ENCODE data around the gene KRTAP10-2.

Gene KRTAP10-2

DNA sequence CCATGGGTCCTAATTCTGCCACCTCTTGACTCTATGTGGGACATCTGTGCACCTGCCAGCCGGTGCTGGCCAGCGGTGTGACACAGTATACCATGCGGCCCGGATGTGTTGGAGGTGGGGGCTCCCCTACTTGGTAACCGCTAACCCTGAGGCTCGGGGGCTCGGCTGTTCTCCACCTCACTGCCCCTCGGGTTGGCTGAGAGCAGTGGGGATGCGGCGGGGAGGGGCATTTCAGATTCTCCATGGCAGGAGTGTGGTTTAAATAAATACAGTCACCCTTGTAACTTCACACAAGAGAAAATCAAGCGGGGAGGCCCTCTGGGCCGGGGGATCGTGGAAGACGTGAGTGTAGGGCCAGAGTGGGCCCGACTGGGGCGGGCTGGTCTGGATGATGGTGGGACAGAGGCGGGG lies 22.3 kb downstream of the KRTAP10-2 start:
- Histone ChIP-seq H3K9me3 (ENCODE audit: severe bottlenecking) (peaks cover 6% of the 10 kb centered on the region), H3K36me3 (ENCODE audit: low read depth) (no peaks in the 10 kb centered on the region), H3K27ac (ENCODE audit: poor library complexity, severe bottlenecking) (no peak overlapping the region), H3K4me3 (ENCODE audit: severe bottlenecking) (no peak overlapping the region), H3K27me3 (ENCODE audit: insufficient read depth, poor library complexity, severe bottlenecking) (no peaks in the 10 kb centered on the region), H3K4me1 (ENCODE audit: insufficient read depth, poor library complexity, severe bottlenecking) (no peaks in the 10 kb centered on the region)
- TF ChIP-seq, protein P1, sequence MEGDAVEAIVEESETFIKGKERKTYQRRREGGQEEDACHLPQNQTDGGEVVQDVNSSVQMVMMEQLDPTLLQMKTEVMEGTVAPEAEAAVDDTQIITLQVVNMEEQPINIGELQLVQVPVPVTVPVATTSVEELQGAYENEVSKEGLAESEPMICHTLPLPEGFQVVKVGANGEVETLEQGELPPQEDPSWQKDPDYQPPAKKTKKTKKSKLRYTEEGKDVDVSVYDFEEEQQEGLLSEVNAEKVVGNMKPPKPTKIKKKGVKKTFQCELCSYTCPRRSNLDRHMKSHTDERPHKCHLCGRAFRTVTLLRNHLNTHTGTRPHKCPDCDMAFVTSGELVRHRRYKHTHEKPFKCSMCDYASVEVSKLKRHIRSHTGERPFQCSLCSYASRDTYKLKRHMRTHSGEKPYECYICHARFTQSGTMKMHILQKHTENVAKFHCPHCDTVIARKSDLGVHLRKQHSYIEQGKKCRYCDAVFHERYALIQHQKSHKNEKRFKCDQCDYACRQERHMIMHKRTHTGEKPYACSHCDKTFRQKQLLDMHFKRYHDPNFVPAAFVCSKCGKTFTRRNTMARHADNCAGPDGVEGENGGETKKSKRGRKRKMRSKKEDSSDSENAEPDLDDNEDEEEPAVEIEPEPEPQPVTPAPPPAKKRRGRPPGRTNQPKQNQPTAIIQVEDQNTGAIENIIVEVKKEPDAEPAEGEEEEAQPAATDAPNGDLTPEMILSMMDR (IDR thresholded peaks at IDR 0.05; ENCODE audit: poor library complexity, severe bottlenecking) = no peak
- no peak for ATAC-seq (ENCODE audit: low read depth)
- no peak for DNase-seq (ENCODE audit: low spot score)

DNA sequence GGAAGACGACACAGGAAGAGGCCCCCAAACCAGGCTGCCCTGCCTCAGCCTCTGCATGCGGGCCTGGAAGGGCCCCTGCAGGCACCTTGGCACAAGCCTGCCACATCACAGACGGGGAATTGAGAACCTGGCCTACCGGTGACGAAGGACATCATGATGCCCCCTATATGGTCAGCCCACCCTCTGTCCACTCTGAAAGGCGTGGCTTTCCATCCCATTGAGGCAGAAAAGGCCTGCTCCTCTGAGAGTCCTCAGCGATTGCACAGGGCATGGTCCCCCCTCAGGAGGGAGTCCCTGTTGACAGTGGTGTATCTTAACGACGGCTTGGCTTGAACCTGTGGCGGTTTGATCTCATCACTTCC lies 22.7 kb downstream of the KRTAP10-2 start:
- H3K9me3 ChIP-seq (ENCODE audit: severe bottlenecking) = peaks cover 7% of the 10 kb centered on the region
- TF ChIP-seq, protein P1 (IDR thresholded peaks at IDR 0.05; ENCODE audit: poor library complexity, severe bottlenecking) = no peak
- ATAC-seq (ENCODE audit: low read depth) = no peak

DNA sequence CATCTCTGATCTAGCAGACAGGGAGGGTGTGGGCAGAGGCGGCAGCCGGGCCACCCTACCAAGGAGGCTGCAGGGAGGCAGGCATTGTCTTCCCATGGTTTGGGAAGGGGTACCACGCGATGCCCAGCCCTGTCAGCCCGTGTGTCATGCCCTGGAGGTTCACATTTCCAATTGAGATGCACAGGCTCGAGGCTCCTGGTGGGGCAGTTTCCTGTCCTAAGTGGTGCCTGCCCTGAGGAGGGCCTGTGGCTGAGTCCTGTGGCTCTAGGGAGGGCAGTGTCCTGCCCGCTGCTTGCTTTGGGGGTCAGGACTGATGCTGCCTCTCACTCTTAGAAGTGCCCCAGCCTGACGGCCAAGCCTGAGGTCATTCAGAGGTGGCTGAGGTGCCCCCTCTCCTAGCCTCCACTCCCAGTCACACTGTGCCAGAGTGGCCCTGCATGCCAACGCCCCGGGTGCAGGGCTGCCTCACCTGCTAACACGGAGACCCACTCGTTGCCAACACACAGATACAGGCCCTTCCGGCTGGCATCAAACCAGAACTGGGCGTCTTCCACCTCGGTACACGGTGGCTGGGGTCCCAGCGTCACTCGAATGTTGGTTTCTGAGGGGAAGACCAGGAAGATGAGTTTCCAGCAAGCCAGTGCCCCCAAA lies 23.2 kb downstream of the KRTAP10-2 start:
- Histone ChIP-seq H3K27me3 (ENCODE audit: insufficient read depth, poor library complexity, severe bottlenecking) (no peaks in the 10 kb centered on the region), H3K9me3 (ENCODE audit: severe bottlenecking) (peaks cover 7% of the 10 kb centered on the region), H3K4me3 (ENCODE audit: severe bottlenecking) (no peak overlapping the region), H3K36me3 (ENCODE audit: low read depth) (no peaks in the 10 kb centered on the region), H3K27ac (ENCODE audit: poor library complexity, severe bottlenecking) (no peak overlapping the region), H3K4me1 (ENCODE audit: insufficient read depth, poor library complexity, severe bottlenecking) (no peaks in the 10 kb centered on the region)
- no peak for ATAC-seq (ENCODE audit: low read depth)
- peak; percentile 59 for DNase-seq (ENCODE audit: low spot score)
- TF ChIP-seq, protein P1 (IDR thresholded peaks at IDR 0.05; ENCODE audit: poor library complexity, severe bottlenecking) = no peak

More for the DNA sequence above, 22.7 kb downstream of the KRTAP10-2 start:
- Histone ChIP-seq H3K27ac (ENCODE audit: poor library complexity, severe bottlenecking) (no peak overlapping the region), H3K4me3 (ENCODE audit: severe bottlenecking) (no peak overlapping the region), H3K4me1 (ENCODE audit: insufficient read depth, poor library complexity, severe bottlenecking) (no peaks in the 10 kb centered on the region), H3K36me3 (ENCODE audit: low read depth) (no peaks in the 10 kb centered on the region), H3K27me3 (ENCODE audit: insufficient read depth, poor library complexity, severe bottlenecking) (no peaks in the 10 kb centered on the region)
- no peak for DNase-seq (ENCODE audit: low spot score)

DNA sequence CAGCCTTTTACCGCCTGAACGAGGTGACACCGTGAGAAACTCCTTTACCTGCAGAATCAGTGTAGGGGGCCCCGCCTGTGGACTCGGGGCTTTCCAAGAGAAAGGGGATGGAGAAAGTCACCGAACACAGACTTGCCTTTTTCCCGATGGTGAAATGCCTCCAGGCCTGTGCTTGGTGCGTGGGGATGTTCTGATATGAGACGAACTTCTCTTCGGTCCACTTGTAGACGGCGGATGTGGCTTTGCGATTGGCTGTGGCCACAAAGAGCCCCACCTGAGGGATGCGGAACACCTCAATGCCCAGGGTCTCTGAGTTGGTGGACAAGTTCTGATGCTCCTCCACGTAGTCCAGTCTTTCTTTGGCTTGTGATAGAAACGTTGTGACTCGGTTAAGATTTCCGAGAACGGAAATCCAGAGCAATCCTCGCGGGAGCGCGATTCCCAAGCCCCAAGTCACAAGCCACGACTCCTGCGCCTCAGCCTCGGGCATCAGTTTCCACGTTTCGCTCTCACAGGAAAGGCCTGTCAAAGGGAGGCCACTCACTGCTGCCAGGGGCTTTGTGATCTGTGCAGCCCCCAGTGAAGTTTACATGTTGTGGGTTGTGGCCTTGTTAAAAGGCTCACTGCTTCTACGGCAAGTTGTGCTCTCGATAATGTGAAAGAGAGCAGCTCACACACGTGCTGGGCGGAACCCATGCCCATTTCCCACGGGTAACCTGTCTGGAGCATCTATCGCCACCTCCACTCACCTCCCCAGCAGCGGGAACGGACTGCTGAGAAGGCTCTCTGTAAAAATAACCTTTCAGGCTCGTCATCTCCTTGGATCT lies 23.9 kb downstream of the KRTAP10-2 start:
- ATAC-seq (ENCODE audit: low read depth) (no peak), DNase-seq (ENCODE audit: low spot score) (peak; percentile 38)
- no peak overlapping the region for H3K27ac ChIP-seq (ENCODE audit: poor library complexity, severe bottlenecking)
- no peaks in the 10 kb centered on the region for H3K36me3 ChIP-seq (ENCODE audit: low read depth)
- no peaks in the 10 kb centered on the region for H3K4me1 ChIP-seq (ENCODE audit: insufficient read depth, poor library complexity, severe bottlenecking)
- peaks cover 7% of the 10 kb centered on the region for H3K9me3 ChIP-seq (ENCODE audit: severe bottlenecking)
- no peaks in the 10 kb centered on the region for H3K27me3 ChIP-seq (ENCODE audit: insufficient read depth, poor library complexity, severe bottlenecking)
- no peak overlapping the region for H3K4me3 ChIP-seq (ENCODE audit: severe bottlenecking)
- TF ChIP-seq, protein P1 (IDR thresholded peaks at IDR 0.05; ENCODE audit: poor library complexity, severe bottlenecking) = no peak

All from RWPE2 (cell line).